Stimulated activated CD8-positive, alpha-beta memory T cell treated with anti-CD3 and anti-CD28 coated beads, Interleukin-4, amount 100 ng/mL, for 1 hour (primary cell): Measurements from ENCODE around the gene CTF1.
"Not testable (repeated sequence)": the region's sequence is repeated elsewhere in the genome, so short reads cannot be mapped to it uniquely, and the experiment has no call there.

Experiments
- DNase-seq, 2 donors: peaks; one replicate each; pipeline ENCODE4 v3.0.0-alpha.2; 2020; ENCODE audit warnings: low read depth in 2 of 2, low spot score in 1 of 2

The CTF1 gene

DNA sequence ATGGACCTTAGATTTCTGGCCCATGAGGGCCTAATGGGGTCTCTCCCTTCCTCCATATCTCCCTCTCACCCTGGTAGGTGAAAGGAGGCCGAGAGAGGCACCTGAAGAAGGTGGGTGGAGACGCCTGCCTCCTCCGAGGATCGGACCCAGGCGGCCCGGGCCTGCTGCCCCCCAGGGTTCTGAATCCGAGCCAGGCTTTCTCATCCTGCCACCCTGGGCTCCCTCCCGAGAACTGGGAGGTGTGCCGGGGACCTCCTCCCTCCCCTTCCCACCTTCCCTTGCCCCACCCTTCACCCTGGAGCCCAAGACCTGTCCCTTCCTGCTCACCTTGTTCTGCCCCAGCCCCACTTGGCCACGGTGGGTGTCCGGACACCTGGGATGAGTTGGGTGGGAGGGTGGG is 32.0 kb downstream of the CTF1 start:
- no peak for DNase-seq

DNA sequence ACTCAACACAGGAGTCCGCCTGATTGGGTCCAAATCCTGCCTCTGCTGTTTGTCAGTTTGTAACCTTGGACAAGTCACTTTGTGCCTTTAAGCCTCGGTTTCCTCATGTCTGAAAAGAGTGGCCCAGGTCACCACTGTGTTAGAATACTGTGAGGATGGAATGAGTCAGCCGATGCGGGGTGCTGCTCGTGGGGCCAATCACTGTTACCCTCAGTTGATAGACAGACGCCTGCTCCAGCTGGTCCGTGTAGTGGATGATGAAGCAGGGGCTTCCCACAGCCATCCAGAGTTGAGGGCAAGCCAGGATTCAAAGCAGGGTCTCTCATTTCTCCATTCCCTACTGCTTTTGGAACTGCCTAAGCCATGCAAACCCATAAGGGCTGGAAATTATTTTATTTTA is 32.8 kb downstream of the CTF1 start:
- DNase-seq = no peak

DNA sequence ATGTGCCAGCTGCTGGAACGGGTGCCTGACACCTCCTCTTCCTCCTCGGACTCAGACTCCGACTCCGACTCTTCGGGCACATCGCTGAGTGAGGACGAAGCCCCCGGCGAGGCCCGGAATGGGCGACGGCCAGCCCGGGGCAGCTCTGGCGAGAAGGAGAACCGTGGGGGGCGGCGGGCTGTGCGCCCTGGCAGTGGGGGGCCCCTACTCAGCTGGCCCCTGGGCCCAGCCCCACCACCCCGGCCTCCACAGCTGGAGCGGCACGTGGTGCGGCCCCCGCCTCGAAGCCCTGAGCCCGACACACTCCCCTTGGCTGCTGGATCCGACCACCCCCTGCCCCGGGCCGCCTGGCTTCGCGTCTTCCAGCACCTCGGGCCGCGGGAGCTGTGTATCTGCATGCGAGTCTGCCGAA is 33.8 kb downstream of the CTF1 start:
- no peak for DNase-seq

DNA sequence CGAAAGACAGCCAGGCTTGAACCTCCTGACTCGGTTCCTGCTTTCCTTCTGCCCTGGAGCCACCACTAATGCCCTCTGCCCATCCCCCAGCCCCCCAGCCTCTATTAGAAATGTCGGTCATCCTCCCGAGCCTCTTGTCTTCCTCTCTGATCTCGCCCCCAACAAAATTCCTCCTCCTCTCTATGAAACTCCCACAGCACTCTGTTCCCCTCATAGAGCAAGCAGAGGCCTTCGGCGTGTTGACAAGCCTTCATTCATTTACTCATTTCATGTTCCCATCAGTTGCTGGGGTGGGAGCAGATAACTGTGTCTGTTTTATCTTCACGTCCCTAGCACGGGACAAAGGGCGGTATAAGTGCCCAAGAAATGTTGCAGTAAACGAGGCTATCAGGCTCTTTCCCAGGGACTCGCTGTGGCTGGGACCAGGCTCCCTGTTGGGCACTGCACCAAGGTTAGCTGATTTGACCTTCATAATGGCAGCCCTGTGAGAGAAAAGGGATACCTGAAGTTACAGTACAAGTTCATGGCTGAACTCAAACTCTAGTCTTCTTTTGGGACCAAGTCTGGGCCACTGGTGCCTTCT is 34.7 kb downstream of the CTF1 start:
- DNase-seq = no peak

DNA sequence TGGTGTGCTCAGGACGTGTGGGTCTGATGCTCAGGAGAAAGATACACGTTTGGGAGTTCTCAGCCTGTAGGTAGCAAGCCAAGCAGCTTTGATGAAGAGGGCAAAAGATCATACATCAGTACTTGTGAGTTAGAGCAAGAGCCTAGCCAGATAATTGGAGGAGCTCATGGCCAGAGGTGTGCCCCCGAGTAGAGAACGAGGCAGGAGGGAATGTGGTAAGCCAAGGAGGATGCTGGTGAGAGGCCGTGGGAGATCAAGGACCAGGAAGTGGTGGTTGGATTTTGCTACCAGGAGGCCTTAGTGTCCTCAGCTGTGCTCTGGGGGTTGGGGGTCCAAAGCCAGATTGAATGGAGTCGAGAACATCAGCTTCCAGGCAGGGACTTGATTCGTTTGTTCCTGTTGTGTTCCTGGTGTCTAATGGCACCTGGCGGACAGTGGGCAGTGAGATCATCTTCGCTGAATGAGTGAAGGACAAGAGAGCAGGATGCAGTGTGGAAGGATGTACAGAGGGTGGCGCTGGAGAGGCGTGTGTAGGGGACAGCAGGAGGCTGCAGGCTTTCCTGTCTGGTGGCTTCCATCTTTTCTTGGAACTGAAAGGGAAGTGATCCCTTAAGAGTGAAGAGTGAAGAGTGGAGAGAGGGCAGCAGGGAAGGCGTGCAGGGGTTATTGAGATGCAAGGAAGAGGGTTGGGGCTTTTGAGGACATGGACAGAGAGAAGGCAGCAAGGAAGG is 38.6 kb downstream of the CTF1 start:
- DNase-seq = no peak

DNA sequence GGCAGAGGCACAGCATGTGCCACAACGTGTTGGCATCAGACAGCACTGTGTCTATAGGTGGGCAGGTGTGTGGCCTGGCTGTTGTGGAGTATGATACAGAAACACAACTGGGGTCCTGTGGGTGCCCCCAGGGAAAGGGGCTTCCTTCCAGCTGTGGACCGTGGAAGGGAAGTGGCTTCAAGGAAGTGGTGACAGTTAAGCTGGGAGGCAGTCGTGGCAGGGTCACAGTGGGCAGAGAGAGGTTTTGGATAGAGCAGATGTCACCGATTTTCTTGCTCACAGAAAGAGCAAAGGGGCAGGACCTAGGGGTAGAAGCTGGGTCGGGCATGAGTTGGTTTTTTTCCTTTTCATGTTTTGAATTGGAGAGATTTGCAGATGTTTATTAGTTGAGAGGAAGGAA is 41.3 kb downstream of the CTF1 start:
- no peak for DNase-seq

DNA sequence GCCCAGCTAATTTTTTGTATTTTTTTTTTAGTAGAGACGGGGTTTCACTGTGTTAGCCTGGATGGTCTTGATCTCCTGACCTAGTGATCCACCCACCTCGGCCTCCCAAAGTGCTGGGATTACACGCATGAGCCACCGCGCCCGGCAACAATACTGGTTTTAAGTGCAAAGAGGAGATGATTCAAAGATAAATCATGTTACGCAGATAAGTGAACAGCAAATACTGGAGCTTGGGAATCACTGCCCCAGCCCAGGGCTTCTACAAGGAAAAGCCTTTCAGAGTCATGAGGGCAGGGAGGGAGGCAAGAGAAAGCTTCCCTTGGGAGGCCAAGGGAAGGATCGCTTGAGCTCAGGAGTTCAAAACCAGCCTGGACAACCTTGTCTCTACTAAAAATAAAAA is 43.2 kb downstream of the CTF1 start:
- DNase-seq = not testable (repeated sequence)

DNA sequence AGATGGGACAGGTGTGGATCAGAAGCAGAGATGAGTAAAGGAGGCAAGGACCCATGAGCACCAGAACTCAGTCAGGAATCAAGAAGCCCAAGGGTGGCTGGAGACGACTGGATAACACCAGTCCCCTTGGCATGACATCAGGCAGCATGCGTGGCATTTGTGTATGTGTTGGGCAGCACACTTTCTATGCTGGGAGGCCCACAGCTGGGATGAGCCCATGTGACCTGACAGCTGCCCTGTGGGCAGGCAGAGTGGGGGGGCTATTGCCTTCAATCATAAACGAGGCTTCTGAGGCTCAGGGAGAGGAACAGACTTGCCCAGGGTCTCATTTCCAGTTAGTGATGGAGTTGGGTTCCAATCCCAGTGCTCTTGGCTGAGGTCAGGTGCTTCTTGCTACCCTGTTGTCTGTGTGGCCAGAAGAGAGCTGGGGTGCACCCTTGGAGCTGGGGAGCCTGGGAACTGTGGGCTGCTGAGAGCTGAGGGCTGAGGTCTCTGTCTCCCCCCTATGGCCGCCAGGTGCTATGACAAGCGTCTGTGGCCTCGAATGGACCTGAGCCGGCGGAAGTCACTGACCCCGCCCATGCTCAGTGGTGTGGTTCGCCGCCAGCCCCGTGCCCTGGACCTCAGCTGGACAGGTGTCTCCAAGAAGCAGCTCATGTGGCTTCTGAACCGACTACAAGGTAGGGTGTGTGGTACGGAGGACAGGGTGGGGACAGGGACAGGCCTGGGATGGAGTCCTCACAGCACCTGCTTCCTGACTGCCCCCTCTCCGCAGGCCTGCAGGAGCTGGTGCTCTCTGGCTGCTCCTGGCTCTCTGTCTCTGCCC is 45.4 kb downstream of the CTF1 start:
- DNase-seq = peak in 1 of 2 donors; percentile 39

DNA sequence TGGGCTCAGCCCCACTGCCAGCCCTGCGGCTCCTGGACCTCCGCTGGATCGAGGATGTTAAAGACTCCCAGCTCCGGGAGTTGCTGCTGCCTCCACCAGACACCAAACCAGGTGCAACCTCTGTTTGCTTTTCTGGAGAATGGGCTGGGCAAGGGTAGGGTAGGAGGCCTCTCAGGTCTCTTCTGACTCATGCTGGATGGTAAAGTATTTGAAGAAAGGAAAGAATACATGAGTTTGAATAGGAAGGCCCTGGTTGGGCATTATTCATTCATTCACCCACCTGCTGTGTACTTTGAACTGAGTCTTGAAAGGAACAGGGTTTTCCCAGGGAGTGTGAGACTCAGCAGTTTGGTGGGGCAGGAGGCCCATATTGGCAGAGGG is 46.0 kb downstream of the CTF1 start:
- DNase-seq = no peak

DNA sequence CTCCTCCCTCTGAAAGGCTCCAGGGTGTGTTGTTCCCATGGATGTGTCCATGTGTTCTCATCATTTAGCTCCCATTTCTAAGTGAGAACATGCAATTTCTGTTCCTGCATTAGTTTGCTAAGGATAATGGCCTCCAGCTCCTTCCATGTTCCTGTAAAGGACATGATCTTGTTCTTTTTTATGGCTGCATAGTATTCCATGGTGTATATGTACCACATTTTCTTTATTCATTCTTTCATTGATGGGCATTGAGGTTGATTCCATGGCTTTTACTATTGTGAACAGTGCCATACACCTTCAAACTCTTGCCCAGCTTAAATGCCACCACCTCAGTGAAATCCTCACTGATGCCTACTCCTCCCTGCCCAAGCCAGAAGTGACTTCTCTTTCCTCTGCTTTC is 47.9 kb downstream of the CTF1 start:
- DNase-seq = no peak

DNA sequence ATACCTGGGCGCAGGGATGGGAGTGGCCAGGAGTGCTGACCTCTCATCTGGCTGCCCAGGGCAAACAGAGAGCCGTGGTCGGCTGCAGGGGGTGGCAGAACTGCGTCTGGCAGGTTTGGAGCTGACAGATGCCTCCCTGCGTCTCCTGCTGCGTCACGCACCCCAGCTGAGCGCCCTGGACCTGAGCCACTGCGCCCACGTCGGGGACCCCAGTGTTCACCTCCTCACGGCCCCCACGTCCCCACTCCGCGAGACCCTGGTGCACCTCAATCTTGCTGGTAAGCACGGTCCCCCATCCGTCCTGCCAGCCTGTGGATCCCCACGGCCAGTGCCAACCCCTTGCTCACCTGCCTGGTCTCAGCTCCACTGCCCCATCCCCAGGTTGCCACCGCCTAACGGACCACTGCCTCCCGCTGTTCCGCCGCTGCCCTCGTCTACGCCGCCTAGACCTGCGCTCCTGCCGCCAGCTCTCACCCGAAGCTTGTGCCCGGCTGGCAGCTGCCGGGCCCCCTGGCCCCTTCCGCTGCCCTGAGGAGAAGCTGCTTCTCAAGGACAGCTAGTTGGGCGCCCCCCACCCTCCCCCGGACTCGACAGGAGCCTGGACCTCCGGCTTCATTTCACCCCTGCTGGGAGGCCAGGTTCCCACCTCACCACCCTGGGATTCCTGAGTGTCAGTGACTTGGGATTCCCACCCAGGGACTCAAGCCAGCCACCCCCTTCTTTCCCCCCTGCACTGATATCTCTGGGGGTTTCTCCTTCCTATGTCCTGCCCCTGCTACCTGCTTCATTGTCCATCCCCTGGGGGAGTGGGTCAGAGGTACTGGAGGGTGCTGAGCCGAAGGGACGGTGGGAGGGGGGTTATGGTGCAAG is 50.5 kb downstream of the CTF1 start:
- no peak for DNase-seq

DNA sequence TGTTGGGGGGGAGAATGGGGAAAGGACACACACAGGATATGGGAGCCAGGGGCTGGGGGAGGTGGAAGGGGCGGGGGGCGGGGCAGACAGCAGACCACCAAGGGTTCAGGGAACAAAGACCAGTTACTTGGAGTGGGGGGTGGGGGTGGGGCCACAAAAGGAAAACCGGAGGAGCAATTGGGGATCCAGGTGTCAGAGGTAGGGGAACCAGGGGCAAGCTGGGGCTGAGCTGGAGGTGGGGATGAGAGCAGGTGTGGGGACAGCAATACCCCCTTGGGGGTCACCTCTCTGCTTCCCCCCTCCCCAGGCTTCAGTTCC is 51.1 kb downstream of the CTF1 start:
- no peak for DNase-seq

DNA sequence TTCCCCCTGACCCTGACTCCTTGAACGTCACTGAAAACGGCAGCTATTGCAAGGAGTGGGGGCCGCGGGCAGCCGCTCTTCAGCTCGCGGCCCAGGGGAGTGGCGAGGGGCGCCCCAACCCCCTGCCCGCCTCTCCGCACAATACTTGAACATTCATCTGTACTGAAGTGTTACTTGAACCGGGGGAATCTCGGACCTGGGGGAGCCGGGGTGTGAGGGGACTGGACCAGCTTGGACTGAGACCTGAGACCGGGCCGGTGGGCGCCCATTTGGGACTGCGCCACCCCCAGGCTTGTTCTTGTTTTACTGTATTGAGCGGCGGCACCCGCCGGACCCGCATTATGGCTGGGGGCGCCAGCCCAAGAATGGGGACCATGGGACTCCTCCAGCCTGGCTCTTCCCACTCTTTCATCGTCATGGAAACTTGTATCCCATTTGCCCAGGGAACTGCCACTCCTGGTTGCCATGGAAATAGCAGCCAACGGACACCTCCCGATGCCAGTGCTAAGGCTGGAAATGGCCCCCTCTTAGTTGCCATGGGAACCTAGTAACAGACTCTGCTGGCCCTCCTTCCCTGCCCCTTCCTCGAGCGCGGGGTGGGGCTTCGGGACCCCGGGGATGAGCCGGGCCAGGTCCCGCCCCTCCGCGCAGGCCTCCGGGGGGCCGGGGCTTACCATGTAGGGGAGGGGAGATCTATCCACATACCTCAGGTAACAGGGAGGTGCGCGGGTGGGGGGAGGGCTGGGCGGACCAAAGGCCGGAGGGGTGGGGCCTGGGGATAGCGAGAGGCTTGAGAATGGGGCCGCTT is 51.6 kb downstream of the CTF1 start:
- no peak for DNase-seq

DNA sequence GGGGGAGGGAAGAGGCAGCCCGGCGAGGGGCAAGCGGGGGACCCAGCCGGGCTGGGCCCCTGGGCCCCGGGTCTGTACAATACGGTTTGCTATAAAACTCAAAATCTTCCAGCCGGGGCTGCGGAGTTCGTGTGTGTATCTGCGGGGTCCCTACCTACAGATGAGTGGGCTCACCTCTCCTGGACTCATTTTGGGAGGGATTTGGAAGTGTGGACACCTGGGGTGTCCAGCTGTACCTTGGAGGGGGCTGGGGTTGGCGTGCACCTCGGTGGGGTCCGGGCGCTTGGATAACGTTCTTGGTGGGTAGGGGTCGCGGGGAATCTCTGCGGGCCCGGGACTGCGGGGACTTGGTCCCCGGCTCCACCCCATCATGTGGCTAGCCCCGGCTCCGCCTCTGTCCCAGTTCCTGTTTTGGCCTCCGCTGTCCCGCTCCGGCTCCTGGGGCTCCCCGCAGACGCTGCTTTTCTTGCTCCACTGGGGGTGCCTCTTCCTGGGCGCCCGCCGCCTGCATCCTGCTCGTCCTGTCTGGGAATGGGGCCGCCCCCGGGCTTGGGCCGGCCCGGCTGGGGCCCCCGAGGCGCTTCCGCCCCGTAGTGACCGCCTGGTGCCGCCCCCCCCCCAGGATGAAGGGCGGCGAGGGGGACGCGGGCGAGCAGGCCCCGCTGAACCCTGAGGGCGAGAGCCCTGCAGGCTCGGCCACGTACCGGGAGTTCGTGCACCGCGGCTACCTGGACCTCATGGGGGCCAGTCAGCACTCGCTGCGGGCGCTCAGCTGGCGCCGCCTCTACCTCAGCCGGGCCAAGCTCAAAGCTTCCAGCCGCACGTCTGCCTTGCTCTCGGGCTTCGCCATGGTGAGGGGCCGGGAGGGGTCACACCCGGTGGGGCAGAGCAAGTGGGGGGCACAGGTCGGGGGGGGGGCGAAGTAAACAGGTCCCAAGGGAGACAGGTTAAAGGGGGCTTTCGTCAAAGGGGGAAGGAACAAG is 52.5 kb downstream of the CTF1 start, which contains the start of gene ORAI3:
Gene ORAI3, plus strand, starts transcription at position 402 of the 983 bp plus-strand sequence. Its CDS starts 222 bp downstream, at position 624.
- no peak for DNase-seq

DNA sequence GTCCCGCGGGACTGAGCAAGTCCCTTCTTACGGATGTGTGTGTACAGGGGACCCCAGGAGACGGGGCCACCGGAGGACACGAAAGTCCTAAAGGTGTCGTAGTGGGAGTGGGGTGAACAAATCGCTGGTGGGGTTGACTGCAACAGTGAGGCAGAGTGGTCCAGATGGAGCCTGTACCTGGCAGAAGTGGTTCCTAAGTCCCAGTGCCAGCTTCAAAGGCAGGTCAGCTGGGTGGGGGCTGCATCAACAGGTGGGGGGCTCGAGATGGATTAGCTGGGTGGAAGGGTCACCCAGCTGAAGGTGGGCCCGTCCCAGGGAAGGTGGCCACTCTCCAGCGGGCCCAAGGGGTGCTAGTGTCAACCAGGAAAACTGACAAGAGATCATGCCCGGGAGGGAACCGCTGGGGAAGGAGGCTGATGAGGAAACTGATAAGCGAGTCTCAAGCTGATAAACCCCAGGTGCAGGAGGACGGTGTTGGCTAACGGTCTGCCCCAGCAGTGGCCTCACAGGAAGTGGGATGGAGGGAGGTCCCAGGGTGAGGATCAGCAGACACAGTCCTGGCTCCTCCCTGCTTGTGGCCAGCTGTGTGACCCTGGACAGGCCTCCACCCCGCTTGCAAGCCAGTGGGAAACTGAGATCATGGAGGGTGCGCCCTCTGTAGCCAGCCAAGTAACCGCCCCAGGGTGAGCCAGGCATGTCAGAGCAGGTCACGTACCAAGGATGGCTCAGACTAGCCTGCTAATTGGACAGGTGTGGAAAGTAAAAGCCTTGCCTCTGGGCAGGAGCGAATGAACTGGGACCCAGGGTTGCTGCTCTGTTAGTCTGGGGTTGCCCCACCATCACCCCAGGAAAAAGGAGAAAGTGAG is 53.5 kb downstream of the CTF1 start:
- DNase-seq = no peak

DNA sequence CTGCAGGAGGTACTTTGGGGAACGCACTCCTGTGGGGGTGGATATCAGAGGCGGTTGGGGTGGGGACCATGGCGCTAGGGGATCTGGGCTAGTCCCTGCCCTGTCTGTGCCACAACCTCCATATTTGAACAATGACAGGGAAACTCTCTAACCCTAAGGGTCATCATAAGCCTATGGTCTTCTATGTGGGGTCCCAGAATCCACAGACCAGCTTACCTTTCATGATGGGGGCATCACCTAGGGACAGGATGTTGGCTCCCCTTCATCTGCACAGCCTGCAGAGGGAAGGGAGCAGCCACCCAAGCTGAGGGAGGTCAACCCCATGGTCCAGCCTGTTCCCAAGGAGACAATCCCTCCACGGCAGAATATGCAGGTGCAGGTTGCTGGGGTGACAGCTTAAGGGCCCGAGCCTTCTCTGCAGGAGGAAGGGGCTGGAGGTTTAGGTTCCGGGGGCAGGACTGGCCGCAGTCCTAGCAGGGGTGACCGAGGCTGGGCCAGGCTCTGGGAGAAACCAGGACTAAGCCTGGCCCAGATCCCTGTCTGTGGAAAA is 54.2 kb downstream of the CTF1 start:
- DNase-seq = no peak

DNA sequence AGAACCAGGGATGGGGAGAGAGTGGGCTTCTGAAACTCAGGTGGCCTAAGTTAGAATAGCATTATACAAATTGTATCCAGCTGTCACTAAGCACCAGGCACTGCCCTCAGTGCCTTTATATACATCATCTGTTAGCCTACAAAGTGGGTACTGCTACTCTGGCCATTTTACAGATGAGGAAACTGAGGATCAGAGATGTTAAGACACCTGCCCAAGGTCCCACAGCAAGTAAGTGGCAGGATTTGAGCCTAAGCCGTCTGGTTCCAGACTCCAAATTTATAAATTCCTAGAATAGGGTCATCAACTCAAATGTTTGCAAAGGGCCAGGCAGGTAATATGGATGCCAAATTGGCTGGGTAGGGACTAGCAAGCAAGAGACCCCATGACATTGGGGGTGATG is 54.8 kb downstream of the CTF1 start:
- no peak for DNase-seq

DNA sequence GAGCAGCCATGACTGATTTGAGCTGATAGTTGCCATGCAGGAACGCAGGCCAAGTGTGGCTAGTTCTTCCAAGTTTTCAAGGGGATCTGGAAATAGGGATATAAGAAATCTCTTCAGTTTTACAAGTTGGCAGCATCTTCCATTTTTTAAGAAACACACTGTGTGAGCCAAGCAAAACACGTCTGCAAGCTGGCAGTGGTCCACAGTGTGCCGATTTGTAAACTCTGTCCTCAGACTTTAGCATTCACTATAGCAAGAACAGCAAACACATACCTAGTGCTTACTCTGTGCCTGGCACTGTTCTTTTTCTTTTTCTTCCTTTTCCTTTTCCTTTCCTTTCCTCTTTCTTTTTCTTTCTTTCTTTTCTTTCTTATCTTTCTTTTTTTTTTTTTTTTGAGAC is 55.3 kb downstream of the CTF1 start:
- no peak for DNase-seq
